NCI-H2029 treated with DMSO at 0.1 percent for 48 hours (cell line): Measurements from ENCODE around the gene DPH7.
"Not testable (repeated sequence)": the region's sequence is repeated elsewhere in the genome, so short reads cannot be mapped to it uniquely, and the experiment has no call there.

Source experiments
- DNase-seq: peaks from one replicate; lab custom pipeline; 2025; lab: John Stamatoyannopoulos, UW

The DPH7 gene

DNA sequence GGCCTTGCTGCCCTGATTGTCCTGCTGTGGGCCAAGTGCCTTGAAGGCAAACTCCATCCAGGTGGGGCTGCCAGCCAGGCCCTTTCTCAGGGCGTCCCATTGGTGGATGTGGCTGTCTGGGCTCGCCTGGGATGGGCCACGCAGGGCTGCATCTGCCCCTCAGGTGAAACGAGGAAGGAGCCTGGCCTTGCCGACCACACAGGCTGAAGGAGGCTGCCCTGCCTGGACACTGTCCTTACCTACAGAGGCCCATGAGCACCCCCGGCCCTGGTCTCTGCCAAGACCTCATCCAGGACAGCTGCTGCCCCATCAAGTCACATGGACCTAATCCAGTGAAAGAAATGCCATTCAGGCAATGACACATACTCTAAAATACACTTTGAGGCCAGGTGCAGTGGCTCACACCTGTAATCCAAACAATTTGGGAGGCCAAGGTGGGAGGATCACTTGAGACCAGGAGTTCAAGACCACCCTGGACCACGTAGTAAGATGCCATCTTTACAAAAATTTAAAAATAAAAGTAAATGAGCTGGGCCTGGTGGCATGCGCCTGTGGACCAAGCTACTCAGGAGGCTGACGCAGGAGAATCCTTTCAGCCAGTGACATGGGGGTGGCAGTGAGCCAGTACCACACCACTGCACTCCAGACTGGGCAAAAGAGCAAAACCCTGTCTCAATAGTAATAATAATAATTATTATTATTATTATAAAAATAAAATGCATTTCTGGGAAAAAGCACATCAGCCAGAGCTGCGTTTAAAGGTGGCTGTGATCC is 62.4 kb downstream of the DPH7 start:
- no peak for DNase-seq

DNA sequence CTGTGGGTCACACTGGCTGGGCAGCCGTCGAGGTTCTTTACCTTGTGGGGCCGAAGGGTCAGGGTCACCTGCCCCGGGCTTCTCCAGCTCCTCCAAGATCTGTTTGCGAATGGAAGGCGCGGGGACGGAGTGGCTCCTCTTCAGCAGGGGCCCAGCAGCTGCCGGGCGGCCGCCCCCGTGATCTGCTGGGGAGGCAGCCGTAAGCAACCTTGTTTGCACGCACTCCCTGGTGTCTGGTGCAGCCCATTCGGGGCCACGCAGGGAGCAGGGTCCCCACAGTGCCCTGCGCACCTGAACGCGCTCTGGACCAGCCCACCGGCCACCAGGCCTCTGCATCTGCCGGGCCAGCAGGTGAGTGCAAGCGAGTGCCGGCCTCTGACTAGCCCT is 63.4 kb downstream of the DPH7 start:
- DNase-seq: no peak

DNA sequence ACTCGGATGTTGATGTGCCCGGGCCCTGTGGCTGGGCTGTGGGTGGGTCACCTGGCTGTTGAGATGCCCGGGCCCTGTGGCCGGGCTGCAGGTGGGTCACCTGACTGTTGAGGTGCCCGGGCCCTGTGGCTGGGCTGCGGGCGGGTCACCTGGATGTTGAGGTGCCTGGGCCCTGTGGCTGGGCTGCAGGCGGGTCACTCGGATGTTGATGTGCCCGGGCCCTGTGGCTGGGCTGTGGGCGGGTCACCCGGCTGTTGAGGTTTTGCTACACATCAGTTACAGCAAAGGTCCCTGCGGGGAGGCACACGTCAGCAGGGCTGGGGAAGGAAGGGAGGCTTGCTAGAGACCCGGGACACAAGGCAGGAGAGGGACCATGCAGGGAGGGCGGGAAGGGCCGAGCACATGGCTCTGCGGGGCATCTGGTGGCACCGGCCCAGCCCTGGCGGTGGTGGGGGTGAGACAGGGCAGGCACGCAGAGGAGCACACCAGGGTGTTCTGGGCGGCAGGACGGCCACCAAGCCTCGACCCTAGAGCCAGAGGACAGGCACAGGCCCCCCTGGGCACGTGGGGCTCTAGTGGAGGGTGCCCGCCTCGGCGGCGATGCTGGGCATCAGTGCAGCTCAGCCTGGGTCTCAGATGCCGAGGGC is 63.9 kb downstream of the DPH7 start:
- no peak for DNase-seq

DNA sequence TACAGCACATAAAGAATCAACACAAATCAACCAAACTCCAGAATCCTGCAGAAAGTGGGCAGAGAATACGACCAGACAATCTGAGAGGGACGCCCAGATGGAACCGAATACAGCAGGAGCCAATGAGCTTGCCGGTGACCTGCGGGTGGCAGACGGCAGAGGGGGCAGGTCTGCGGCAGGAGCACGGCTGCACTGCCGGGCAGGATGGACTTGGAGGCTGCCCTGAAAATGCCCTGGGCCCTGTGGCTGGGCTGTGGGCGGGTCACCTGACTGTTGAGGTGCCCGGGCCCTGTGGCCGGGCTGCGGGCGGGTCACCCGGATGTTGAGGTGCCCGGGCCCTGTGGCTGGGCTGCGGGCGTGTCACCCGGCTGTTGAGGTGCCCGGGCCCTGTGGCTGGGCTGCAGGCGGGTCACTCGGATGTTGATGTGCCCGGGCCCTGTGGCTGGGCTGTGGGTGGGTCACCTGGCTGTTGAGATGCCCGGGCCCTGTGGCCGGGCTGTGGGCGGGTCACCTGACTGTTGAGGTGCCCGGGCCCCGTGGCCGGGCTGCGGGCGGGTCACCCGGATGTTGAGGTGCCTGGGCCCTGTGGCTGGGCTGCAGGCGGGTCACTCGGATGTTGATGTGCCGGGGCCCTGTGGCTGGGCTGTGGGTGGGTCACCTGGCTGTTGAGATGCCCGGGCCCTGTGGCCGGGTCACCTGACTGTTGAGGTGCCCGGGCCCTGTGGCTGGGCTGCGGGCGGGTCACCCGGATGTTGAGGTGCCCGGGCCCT is 64.7 kb downstream of the DPH7 start:
- not testable (repeated sequence) for DNase-seq

DNA sequence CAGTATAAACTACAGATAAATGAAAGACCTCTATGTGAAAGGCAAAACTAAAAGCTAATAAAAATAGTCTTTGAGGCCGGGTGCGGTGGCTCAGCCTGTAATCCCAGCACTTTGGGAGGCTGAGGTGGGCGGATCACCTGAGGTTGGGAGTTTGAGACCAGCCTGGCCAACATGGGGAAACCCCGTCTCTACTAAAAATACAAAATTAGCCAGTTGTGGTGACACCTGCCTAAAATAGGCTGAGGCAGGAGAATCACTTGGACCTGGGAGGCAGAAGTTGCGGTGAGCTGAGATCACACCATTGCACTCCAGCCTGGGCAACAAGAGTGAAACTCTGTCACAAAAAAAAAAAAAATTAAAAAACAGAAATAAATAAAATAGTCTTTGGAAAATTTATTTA is 65.6 kb downstream of the DPH7 start:
- not testable (repeated sequence) for DNase-seq

DNA sequence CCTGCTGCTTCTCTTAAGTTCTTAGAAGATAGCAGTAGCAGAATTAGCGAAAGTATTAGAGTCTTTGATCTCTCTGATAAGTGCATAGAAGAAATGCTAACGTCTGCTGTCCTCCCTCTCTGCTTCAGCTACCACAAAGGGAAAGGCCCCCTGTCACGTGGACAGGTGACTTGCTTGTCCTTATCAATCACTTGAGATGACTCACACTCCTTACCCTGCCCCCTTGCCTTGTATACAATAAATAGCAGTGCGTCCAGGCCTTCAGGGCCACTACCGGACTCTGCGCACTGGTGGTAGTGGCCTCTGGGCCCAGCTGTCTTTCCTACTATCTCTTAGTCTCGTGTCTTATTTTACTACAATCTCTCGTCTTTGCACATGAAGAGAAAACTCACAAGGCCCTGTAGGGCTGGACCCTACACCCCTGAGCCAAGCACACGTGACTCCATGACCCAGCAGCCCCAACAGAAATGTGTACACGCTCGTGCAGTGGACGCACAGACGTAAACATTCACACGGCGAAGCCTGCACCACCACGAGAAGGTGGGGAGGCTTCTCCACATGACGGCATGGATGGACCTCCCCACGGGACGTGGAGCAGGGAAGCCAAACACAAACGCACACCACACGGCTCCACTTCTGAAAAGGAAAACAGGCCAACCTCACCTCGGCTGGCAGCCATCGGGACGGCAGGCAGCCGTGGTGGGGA is 66.8 kb downstream of the DPH7 start:
- no peak for DNase-seq

DNA sequence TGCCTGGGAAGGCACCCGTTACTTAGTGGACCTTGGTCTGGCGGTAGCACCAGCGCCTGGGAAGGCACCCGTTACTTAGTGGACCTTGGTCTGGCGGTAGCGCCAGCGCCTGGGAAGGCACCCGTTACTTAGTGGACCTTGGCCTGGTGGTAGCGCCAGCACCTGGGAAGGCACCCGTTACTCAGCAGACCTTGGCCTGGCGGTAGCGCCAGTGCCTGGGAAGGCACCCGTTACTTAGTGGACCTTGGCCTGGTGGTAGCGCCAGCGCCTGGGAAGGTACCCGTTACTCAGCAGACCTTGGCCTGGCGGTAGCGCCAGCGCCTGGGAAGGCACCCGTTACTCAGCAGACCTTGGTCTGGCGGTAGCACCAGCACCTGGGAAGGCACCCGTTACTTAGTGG is 67.6 kb downstream of the DPH7 start:
- DNase-seq: not testable (repeated sequence)

DNA sequence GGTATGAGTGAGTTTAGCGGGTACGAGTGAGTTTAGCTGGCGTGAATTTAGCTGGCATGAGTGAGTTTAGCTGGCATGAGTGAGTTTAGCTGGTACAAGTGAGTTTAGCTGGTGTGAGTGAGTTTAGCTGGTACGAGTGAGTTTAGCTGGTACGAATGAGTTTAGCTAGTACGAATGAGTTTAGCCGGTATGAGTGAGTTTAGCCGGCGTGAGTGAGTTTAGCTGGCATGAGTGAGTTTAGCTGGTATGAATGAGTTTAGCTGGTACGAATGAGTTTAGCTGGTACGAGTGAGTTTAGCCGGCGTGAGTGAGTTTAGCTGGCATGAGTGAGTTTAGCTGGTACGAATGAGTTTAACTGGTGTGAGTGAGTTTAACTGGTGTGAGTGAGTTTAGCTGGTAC is 69.5 kb downstream of the DPH7 start:
- no peak for DNase-seq

DNA sequence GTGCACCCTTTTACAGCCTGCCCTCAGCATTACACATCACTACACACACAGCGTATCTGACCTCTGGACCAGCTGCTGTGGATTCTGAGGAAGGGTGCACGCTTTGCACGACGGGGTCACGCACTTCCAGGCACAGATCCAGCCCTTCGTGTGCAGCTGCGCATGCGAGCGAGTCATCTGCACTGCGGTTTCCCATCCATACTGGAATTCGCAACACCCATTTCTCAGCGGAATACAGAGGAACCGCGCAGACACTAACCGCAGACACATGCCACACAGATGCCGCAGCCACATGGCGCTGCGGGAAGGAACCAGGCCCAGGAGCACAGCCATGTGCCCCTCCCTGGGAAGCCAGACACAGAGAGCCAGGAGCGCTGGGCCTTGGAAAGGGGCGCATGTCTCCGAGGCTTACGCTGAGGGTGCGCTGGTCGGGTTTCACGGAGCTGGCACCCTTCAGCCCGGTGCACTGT is 72.0 kb downstream of the DPH7 start:
- DNase-seq: no peak

DNA sequence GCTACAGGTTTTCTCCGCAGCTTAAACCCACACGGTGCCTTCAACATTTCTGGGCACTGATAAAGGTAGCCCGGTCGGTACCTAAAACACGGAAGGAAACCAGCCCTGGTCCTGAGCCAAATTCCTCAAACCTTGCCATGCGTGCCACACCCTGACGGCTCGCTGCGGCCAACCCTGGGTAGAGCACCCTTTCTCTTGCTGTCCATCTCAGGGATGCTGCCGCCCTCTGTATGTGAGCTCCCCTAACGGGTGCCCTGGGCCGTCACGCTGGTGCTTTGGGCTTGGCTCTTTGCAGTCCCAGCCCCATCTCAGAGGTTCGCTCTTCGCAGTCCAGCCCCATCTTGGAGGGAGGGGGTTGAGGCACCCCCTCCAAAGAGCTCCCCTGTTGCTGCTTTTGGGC is 72.5 kb downstream of the DPH7 start:
- DNase-seq: no peak

DNA sequence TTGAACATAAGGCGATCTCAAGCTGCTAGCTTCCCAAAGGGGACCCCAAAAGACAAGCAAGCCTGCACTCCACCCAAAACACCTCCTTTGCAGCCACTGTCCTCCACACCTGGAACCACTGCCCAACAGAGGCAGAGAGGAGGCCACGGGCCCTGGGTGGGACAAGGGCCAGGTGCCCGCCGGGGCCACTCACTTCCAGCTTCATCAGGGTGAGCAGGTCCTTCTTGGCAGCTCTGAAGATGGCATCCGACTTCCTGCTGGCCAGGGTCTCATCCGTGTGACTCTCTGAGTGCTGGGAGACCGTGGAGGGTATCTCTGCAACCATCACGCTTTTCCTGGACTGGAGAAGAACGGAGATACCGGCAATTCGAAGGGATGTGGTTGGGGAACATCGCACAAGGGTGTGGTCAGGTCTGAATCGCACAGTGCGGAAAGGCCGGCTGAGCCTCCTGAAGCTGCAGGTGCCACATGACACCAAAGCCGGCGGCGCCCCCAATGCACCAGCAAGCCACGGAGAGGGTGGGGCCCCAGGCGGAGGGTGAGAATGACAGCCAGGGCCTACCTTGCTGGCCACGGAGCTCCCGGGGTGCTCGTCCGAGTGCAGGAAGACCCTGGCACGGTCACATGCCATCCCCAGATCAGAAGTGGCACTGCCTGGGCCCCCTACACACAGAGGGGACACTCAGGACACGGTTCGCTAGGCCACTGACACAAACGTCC is 73.1 kb downstream of the DPH7 start:
- DNase-seq: no peak
